Measurements from ENCODE around the gene FBRS.
A peak's percentile ranks its signal among the peaks of the same experiment; 100 is the strongest.
"Not testable (repeated sequence)": the region's sequence is repeated elsewhere in the genome, so short reads cannot be mapped to it uniquely, and the experiment has no call there.

The FBRS gene

GRCh38 chr16:30665155-30665829 lies 7.1 kb downstream of the FBRS start:
- no peak for DNase-seq (ENCODE audit: low read depth)

GRCh38 chr16:30665830-30666190 lies 7.6 kb downstream of the FBRS start:
- DNase-seq (ENCODE audit: low read depth) = no peak

GRCh38 chr16:30666681-30667080 lies 8.4 kb downstream of the FBRS start:
- DNase-seq (ENCODE audit: low read depth) = no peak

GRCh38 chr16:30667361-30667905 lies 9.2 kb downstream of the FBRS start:
- no peak for DNase-seq (ENCODE audit: low read depth)

GRCh38 chr16:30668393-30668792 lies 10.2 kb downstream of the FBRS start:
- DNase-seq (ENCODE audit: low read depth) = no peak

- DNase-seq (ENCODE audit: low read depth) = no peak
Measured at GRCh38 chr16:30669026-30669902, 11.0 kb downstream of the FBRS start.

- no peak for DNase-seq (ENCODE audit: low read depth)
Measured at GRCh38 chr16:30669903-30670824, 11.9 kb downstream of the FBRS start.

- DNase-seq (ENCODE audit: low read depth) = no peak
Measured at GRCh38 chr16:30675143-30675542, 16.9 kb downstream of the FBRS start.

GRCh38 chr16:30677931-30678585 lies 19.8 kb downstream of the FBRS start:
- DNase-seq (ENCODE audit: low read depth) = no peak

GRCh38 chr16:30678586-30678970 lies 20.3 kb downstream of the FBRS start:
- DNase-seq (ENCODE audit: low read depth) = no peak

- no peak for DNase-seq (ENCODE audit: low read depth)
Measured at GRCh38 chr16:30680326-30680725, 22.1 kb downstream of the FBRS start.

- no peak for DNase-seq (ENCODE audit: low read depth)
Measured at GRCh38 chr16:30688701-30689100, 30.5 kb downstream of the FBRS start.

GRCh38 chr16:30691907-30692306 lies 33.7 kb downstream of the FBRS start:
- DNase-seq (ENCODE audit: low read depth) = no peak

- no peak for DNase-seq (ENCODE audit: low read depth)
Measured at GRCh38 chr16:30692396-30693064, 34.3 kb downstream of the FBRS start.

GRCh38 chr16:30694926-30695693 lies 36.9 kb downstream of the FBRS start:
- no peak for DNase-seq (ENCODE audit: low read depth)

GRCh38 chr16:30696646-30697045 lies 38.4 kb downstream of the FBRS start:
- DNase-seq (ENCODE audit: low read depth) = not testable (repeated sequence)

GRCh38 chr16:30697264-30698138 lies 39.3 kb downstream of the FBRS start:
- no peak for DNase-seq (ENCODE audit: low read depth)

GRCh38 chr16:30698139-30698815 lies 40.0 kb downstream of the FBRS start:
- DNase-seq (ENCODE audit: low read depth) = peak; percentile 98

Data from stimulated activated CD8-positive, alpha-beta memory T cell treated with anti-CD3 and anti-CD28 coated beads, Interleukin-7, amount 100 ng/mL, for 24 hours (primary cell).